SIG-M5 treated with dmso at 0.1 percent for 504 hours (cell line): Measurements from ENCODE around the gene CCDC24.

ENCODE experiments used
- DNase-seq: peaks from one replicate; lab custom pipeline; 2025; ENCODE audit not compliant: unreplicated experiment; lab: John Stamatoyannopoulos, UW

Gene CCDC24

DNA sequence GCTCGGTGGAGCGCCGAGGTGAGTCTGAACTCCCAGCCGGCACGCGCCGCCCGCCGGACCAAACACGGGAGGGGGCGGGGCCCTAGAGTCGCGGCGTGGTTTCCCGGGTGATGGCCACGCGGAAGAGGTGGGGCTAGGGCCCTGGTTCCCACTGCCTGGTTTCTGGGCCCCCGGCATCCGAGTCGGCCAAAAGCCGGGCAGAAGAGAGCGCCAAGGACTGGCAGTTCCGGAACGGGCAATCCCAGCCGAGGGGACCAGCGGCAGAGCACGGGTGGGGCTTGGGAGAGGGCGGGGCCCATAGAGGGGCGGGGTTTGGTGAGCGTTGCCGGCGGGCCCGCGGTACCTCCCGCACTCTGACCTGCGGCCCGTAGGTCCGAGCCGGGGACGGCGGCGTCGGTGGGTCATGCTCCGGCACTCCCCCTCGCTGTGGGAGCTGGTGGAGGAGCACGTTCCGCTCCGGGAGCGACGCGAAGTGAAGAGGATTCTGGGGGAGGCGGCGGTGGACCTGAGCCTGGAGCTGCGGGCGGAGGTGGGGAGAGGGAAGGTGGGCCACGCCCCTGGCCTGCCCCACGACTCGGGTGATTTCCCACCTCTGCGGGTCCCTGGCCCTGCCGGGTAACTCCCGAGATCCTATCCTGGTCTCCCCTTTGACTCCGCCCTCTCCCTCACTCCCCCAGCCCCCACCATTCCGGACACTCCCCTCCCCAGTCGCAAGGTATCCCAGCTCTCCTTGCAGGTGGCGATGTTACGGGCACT lies at the start of gene CCDC24:
CCDC24 (plus strand) TSS at position 124 of the 756 bp plus-strand sequence; CDS start at position 404, 280 bp downstream.
- DNase-seq = peak; percentile 83

- no peak for DNase-seq
Observed at GRCh38 chr1:43942411-43942810, 49.0 kb upstream of the CCDC24 start.

DNA sequence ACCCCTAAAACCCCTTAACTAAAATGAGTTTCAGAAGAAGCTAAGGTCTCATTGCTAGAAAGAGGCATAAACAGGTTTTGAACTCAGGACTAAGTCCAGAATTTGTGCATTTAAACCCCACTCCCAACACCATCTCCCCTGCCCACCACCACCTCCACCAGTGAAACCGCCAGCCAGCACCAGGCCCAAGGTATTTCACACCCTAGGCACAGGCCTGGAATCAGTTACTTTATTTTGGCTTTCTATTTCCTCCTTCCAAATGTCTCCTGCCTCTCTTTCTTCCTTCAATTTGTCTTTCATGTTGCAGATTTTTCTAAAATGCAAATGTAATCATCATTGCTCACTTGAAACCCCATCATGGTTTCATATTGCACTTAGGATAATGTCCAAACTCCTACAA lies 46.5 kb upstream of the CCDC24 start:
- DNase-seq = no peak

- no peak for DNase-seq
Observed at GRCh38 chr1:43945674-43946235, 45.6 kb upstream of the CCDC24 start.

DNA sequence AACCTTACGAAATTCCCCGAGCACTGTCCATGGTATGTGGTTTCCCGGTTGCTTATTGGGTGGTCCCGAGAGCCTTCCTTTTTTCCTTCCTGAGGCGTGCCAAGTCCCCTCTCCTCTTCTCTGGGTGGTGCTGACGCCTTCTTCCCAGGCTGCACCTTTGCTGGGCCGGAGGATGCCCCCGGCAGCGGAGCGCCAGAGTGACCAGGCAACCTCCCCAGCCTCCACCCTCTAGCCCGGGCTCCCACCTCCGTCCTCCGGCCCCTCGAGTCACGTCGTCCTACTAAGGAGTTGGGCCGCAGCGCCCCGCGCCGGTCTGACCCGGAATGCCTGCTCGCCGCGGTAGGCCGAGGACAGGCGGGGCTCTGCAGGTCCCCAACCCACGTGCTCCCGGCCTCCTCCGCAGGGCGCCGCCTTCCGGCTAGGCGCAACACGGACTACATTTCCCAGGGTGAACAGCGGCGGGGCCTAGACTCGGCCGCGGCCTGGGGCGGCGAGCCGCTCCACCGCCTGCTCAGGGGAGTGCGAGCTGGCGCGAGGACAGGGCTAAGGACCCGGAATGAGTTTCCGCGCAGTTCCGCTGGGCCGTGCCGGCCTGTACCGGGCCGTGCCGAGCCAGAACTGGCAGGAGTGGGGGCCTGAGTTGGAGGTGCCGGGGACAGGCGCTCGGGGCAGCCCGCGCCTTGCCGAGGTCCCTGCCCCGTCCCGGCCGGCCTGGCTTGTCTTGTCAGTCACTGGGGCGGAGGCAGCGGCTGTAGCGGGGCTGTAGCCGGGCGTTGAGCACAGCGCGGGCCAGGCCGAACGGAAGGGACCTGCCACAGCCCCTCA lies 45.0 kb upstream of the CCDC24 start, which contains the start of gene IPO13:
IPO13 (plus strand) TSS at position 715 of the 825 bp plus-strand sequence. CDS start 651 bp downstream, outside the sequence.
- peak; percentile 92 for DNase-seq

- DNase-seq = no peak
Observed at GRCh38 chr1:43947061-43947873, 44.1 kb upstream of the CCDC24 start.

DNA sequence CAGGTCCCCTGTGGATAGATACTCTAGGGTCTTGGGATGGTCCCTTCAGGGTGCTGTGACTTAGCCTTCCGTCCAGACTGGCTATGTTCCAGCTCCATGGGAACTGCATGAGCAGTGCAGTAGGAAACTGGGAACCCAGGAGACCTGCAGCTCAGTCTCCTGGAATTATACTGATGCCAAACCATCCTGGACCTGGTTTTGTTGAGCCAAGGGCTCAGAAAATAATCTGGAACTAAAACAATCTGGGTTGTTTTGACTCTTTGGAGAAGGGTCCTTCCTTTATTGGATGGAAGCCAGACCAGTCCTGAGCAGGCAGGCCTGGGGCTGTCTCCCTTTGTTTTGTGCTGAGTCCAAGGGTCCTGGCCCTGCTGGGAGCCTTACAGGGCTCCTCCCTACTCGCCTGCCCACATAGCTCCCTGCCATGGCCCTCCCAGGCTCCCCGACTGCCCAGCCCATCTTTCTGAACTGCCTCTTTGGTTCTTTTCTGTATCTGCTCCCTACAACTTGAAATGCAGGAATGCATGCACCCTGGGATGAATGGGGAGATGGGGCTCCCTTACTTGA lies 43.4 kb upstream of the CCDC24 start:
- DNase-seq = no peak

DNA sequence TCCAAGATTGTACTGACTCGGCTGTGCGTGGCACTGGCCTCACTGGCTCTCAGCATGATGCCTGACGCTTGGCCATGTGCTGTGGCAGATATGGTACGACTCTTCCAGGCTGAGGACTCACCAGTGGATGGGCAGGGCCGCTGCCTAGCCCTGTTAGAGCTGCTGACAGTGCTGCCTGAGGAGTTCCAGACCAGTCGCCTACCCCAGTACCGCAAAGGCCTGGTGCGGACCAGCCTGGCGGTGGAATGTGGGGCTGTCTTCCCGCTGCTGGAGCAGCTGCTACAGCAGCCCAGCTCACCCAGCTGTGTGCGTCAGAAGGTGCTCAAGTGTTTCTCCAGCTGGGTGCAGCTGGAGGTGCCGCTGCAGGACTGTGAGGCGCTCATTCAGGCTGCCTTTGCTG lies 41.7 kb upstream of the CCDC24 start:
- DNase-seq = no peak

- no peak for DNase-seq
Observed at GRCh38 chr1:43951021-43951985, 40.1 kb upstream of the CCDC24 start.

GRCh38 chr1:43952731-43953346 lies 38.6 kb upstream of the CCDC24 start:
- no peak for DNase-seq

GRCh38 chr1:43953361-43953760 lies 38.0 kb upstream of the CCDC24 start:
- DNase-seq = no peak

- DNase-seq = no peak
Observed at GRCh38 chr1:43954036-43954435, 37.4 kb upstream of the CCDC24 start.

DNA sequence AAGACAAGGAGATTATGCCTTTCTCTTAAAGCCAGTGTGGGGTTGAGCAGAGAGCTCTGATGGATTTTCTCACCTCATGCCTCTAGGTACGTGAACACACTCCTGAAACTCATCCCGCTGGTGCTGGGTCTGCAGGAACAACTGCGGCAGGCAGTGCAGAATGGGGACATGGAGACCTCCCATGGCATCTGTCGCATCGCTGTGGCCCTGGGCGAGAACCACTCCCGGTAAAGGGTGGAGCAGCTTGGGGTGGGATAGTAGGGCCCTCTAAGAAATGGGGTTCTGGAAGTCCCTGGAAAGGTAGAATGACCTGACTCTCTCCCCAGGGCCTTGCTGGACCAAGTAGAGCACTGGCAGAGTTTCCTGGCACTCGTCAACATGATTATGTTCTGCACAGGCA lies 35.2 kb upstream of the CCDC24 start:
- DNase-seq = no peak

- no peak for DNase-seq
Observed at GRCh38 chr1:43957407-43958040, 33.9 kb upstream of the CCDC24 start.

DNA sequence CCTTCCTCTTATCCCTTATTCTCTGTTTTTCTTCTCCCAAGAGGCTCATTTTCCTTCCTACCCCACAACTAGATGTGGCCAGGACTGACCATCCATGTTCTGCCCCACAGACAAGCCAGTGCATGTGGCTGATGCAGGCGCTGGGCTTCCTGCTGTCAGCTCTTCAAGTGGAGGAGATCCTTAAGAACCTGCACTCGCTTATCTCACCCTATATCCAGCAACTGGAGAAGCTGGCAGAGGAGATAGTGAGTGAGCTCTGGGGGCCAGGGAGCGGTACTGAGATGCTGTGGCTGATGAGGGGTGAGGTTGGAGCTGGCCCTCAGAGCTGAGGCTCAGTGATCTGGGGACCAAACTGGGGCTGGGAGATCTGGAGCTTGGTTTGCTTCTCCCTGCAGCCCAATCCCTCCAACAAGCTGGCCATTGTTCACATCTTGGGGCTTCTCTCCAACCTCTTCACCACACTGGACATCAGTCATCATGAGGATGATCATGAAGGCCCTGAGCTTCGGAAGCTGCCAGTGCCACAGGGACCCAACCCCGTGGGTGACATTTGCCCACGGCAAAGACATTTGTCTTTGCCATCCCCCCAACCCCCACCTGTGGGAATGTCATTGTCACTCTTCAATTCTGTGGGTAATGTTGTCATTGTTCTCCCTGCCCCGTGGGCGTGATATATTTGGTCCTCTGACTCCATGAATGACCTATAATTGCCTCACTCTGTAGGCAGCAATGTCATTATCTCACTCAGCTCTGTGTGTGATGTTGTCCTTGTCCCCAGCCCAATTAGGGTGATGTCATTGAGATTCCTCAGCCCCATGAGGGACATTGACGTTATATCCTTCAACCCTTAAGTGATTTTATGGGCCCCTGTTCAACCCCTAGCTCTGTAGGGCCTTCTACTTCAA lies 32.8 kb upstream of the CCDC24 start:
- DNase-seq = no peak

DNA sequence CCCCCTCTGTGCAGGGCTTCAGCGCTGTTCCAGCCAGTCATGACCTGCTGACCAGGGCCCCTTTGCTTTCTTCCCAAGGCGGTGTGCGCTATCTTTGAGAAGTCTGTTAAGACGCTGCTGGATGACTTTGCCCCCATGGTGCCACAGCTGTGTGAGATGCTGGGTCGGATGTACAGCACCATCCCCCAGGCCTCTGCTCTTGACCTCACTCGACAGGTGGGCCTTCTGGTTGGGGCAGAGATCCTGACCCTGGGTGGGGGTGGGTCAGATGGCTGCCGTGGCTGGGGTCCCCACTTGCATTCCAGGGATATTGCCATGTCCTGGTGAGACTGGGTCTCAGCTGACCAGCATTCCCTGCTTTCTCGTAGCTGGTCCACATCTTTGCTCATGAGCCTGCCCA lies 30.6 kb upstream of the CCDC24 start:
- no peak for DNase-seq

DNA sequence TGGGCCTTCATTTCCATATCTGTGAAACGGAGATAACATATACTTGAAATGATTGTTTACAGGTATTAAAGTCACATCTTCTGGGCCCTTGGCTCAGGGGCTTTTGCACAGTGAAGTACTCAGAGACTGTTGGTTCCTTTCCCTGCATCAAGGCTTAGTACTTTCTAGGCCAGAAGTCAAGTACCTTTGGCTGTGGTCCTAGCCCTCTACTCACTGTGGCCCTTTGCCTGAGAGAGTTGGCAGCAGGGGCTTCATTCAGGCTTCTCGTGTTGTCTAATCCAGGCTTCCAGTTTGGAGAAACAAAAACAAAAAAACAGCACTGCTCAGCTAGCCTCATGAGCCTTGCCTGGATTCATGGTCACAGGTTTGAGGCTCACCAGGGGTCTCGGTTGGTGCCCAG lies 29.7 kb upstream of the CCDC24 start:
- no peak for DNase-seq

GRCh38 chr1:43962324-43962723 lies 29.1 kb upstream of the CCDC24 start:
- no peak for DNase-seq
